GM12864 (cell line): ENCODE measurements around the gene DYNC1I1.

Source experiments
- DNase-seq: peaks from one replicate; pipeline ENCODE4 v3.0.0-alpha.2; 2011; ENCODE audit warnings: low read depth
- H3K4me3 ChIP-seq: 2 replicates; pipeline ENCODE4 v1.5.1; 2011; ENCODE audit warnings: mild to moderate bottlenecking, low read depth, low read length, control low read depth
- TF ChIP-seq, protein P1 (sequence below): IDR thresholded peaks from 2 replicates; pipeline ENCODE4 v1.5.1; 2011; ENCODE audit warnings: low read depth, mild to moderate bottlenecking, moderate library complexity, low read length, control low read depth, inconsistent platforms; ENCODE audit errors: missing control alignments

DYNC1I1 gene

DNA sequence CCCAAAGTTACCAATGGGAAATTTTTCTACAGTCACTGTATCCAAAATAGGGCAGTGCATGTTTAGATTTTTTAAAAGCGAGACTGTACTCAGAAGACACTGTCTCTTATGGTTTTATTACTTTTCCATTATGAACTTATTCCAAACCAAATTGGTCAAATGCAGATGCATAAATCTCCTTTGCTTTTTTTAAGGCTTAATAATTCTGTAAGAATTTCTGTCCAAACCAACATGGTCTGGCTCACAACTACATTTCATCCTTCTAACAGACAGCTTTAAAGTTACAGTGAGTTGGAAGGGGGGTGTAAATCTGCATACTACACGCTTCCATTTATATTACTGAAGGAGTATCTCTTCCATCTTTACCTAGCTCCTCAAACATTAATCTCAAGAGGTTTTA, 350.4 kb downstream of the DYNC1I1 start:
- DNase-seq, result no peak
- no peak overlapping the region for H3K4me3 ChIP-seq
- TF ChIP-seq, protein P1, sequence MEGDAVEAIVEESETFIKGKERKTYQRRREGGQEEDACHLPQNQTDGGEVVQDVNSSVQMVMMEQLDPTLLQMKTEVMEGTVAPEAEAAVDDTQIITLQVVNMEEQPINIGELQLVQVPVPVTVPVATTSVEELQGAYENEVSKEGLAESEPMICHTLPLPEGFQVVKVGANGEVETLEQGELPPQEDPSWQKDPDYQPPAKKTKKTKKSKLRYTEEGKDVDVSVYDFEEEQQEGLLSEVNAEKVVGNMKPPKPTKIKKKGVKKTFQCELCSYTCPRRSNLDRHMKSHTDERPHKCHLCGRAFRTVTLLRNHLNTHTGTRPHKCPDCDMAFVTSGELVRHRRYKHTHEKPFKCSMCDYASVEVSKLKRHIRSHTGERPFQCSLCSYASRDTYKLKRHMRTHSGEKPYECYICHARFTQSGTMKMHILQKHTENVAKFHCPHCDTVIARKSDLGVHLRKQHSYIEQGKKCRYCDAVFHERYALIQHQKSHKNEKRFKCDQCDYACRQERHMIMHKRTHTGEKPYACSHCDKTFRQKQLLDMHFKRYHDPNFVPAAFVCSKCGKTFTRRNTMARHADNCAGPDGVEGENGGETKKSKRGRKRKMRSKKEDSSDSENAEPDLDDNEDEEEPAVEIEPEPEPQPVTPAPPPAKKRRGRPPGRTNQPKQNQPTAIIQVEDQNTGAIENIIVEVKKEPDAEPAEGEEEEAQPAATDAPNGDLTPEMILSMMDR, result no peak

DNA sequence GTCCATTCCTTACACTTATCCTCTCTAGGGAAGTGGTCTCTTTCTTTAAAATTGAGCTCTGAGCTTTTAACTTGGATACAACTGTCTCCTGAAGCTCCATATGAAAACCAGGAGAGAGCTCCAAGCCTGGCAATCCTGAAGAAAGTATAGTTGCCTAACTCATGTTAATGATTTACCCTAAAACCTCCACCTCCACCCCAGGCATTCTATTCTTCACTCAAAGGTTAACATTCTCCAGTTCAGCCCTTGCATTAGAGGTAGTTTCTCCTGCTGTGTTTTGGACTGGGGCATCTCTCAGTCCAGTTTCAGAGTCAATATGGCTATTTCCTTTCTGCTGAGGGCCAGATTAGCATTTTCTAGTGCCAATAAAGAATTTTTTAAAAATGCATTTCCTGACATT, 354.0 kb downstream of the DYNC1I1 start:
- no peak for DNase-seq
- no peak overlapping the region for H3K4me3 ChIP-seq
- TF ChIP-seq, protein P1, result no peak

DNA sequence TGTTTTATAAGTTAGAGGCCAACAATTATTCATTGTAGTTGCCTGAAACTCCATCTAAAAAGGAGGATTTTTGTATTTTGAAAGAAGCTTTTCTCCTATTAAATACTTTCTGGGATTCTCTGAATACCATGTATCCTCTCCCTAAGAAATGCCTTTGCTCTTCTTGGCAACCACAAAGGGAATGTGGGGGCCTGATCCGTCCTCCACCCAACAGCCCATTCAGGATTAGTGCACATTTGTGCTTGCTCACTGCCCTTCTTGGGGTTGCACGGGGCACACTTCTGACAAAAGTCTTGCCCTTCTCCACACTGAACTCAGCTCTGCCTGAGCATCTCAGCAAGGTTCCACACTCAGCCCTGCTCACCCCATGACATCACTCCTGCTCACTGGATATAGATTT, 355.4 kb downstream of the DYNC1I1 start:
- TF ChIP-seq, protein P1, result no peak
- DNase-seq, result no peak

DNA sequence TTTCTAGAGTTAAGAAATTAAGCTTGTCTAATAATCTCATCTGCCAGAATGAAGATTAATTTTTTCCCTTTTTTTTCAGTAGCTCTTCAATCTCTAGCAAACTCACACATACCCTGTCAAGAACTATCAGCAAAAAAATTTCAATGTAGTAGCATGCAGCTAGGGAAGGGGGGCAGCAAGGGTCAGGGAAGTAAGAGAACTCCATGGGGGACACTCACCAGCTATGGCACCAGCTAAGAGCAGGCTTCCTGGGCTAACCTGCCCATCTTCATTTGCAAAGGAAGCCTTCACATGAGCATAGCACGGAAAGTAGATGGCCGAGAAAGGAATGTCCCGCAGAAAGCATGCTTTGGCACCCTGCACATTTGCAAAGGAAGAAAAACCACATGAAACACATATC, 359.2 kb downstream of the DYNC1I1 start:
- H3K4me3 ChIP-seq, result no peak overlapping the region
- DNase-seq, result no peak
- TF ChIP-seq, protein P1, result no peak

More for the DNA sequence above, 355.4 kb downstream of the DYNC1I1 start:
- H3K4me3 ChIP-seq, result no peak overlapping the region

DNA sequence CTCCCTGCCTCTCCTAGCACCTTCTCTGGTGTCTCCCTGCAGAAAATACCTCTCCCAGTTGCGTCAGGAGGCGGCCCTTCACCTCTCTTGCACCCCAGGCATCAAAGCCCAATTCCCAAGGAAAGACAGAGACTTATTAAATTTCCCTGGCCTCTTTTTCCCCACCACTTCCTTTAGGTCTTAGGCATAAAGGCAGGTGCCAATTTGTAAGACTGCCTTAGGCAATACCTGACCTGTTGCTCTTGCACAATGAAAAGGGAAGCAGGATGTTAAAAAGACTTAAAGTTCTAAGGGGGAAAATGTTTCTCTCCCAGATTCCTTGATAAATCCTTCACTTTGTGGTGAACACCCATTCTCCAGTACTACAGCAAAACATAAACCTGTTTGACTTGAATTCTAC, 362.9 kb downstream of the DYNC1I1 start:
- DNase-seq, result no peak
- no peak overlapping the region for H3K4me3 ChIP-seq
- TF ChIP-seq, protein P1, result no peak

DNA sequence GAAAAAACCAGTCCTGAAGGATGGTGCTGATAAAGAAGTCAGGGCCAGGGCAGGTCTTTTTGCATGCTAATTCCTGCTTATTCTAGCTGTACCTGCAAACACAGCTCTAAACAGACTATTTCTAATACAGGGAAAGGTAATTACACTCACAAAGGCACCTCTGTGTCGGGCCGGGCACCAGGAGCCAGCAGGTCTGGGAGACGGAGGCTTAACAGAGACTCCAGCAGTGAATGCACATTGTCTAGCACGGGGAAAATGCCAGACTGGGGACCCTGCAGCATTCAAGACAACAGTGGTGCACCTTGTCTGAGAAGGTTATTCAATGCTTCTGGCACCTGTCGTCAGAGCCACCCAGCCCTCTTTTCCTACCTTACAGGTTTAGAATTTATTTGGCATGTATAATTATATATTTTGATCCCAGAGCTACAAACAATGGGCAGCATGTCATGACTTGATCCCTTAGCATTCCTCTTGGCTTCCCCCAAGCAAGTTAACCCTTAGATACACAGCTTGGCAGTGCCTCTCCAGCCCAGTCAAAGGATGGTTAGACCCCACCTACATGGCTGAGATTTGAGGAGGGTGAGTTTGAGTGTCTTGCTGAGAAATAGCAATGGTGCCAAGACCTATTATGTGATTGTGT, 364.4 kb downstream of the DYNC1I1 start:
- TF ChIP-seq, protein P1, result no peak
- H3K4me3 ChIP-seq, result no peak overlapping the region
- no peak for DNase-seq
